Measurements from ENCODE around the gene NDUFAF4. TPM values are rescaled to one million over a fixed set of nuclear protein-coding genes. Genes with fewer than 3 reads are reported as not detected.

The NDUFAF4 gene
- total and polyA plus RNA-seq, 8 donors: 2.9 to 30.1 (median 11.0) TPM

DNA sequence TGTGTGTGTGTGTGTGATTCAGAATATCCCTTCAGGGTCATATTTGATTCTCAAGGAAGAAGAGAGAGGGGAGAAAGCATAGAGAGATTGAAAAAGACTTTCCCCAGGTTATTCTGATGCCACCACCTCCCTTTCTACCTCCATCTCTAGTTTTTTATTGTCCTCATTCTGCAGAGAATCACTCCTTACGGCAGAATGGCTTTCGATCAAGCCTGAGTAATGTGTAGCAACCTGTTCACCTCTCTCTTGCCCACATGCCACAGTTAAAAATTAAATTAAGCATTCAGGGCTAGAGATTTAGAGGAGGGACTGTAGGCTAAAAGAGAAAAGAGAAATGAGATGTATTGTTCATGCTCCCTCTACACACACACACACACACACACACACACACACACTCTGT, 45.0 kb upstream of the NDUFAF4 start:
- Histone ChIP-seq H3K27ac (no peak overlapping the region), H3K4me1 (no peaks in the 10 kb centered on the region), H3K4me3 (no peak overlapping the region), H3K27me3 (no peaks in the 10 kb centered on the region), H3K36me3 (no peaks in the 10 kb centered on the region), H3K9me3 (no peaks in the 10 kb centered on the region)
- TF ChIP-seq EP300 (IDR thresholded peaks at IDR 0.05) (no peak), POLR2AphosphoS5 (IDR thresholded peaks at IDR 0.05) (no peak), POLR2A (IDR thresholded peaks at IDR 0.05) (no peak)
- TF ChIP-seq, protein P1, sequence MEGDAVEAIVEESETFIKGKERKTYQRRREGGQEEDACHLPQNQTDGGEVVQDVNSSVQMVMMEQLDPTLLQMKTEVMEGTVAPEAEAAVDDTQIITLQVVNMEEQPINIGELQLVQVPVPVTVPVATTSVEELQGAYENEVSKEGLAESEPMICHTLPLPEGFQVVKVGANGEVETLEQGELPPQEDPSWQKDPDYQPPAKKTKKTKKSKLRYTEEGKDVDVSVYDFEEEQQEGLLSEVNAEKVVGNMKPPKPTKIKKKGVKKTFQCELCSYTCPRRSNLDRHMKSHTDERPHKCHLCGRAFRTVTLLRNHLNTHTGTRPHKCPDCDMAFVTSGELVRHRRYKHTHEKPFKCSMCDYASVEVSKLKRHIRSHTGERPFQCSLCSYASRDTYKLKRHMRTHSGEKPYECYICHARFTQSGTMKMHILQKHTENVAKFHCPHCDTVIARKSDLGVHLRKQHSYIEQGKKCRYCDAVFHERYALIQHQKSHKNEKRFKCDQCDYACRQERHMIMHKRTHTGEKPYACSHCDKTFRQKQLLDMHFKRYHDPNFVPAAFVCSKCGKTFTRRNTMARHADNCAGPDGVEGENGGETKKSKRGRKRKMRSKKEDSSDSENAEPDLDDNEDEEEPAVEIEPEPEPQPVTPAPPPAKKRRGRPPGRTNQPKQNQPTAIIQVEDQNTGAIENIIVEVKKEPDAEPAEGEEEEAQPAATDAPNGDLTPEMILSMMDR (IDR thresholded peaks at IDR 0.05): no peak
- DNase-seq: no peak
- WGBS, 5 donors: 88 to 92% (median 90%) methylated on average over 2 of the region's 2 CpGs
- intact Hi-C loops (cut with DNase I; ENCODE audit: low total_unique reads): no loop called here

- intact Hi-C loops (cut with DNase I; ENCODE audit: low total_unique reads): no loop called here
- TF ChIP-seq POLR2AphosphoS5 (IDR thresholded peaks at IDR 0.05) (no peak), EP300 (IDR thresholded peaks at IDR 0.05) (no peak), POLR2A (IDR thresholded peaks at IDR 0.05) (no peak)
- TF ChIP-seq, protein P1 (IDR thresholded peaks at IDR 0.05): no peak
- Histone ChIP-seq H3K4me1 (no peaks in the 10 kb centered on the region), H3K36me3 (no peaks in the 10 kb centered on the region), H3K4me3 (no peak overlapping the region), H3K9me3 (no peaks in the 10 kb centered on the region), H3K27ac (no peak overlapping the region), H3K27me3 (no peaks in the 10 kb centered on the region)
- no peak for DNase-seq
Measured at GRCh38 chr6:96940322-96940721, 42.6 kb upstream of the NDUFAF4 start.

DNA sequence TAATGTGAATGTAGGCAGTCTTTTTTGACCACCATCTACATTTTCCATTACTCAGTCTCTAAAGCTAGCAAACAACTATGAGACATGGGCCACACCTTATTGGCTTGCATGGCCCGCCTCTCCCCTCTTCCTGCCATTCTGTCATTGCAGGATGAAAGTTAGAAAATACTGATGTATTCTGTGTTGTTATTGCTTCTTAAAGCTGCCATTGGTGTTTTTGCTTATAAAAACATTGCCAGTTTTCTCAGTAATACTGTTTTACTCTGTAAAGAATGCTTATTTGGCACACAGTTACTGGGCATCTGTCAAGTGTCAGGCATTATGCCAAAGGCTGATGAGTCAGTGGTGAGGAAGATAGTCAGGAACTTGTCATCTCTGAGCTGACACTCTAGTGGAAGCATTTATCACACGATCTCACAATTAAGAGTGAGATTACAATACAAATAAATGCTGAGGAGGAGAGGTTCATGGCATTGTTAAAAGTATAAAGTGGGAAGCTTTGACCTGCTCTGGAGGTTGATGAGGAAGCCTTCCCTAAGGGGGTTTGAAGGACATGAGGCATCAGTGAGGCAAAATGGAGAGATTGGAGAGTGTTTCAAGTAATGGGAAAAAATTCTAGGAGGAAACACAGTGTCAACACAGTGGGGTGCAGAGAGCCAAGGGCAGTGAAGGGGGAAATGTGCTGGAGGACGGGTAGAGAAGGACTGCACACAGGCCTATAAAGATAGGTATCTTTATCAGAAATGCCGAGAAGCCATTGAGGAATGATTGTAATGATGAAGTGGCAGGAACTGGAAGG, 41.5 kb upstream of the NDUFAF4 start:
- DNase-seq: peak in 1 of 2 donors; percentile 28
- Histone ChIP-seq H3K27me3 (no peaks in the 10 kb centered on the region), H3K9me3 (no peaks in the 10 kb centered on the region), H3K27ac (no peak overlapping the region), H3K4me3 (no peak overlapping the region), H3K4me1 (no peaks in the 10 kb centered on the region), H3K36me3 (no peaks in the 10 kb centered on the region)
- 58 to 73% (median 68%) methylated on average over 4 of the region's 4 CpGs for WGBS, 5 donors
- intact Hi-C loops (cut with DNase I; ENCODE audit: low total_unique reads): no loop called here
- TF ChIP-seq POLR2AphosphoS5 (IDR thresholded peaks at IDR 0.05) (no peak), POLR2A (IDR thresholded peaks at IDR 0.05) (no peak), EP300 (IDR thresholded peaks at IDR 0.05) (no peak)
- TF ChIP-seq, protein P1 (IDR thresholded peaks at IDR 0.05): no peak

DNA sequence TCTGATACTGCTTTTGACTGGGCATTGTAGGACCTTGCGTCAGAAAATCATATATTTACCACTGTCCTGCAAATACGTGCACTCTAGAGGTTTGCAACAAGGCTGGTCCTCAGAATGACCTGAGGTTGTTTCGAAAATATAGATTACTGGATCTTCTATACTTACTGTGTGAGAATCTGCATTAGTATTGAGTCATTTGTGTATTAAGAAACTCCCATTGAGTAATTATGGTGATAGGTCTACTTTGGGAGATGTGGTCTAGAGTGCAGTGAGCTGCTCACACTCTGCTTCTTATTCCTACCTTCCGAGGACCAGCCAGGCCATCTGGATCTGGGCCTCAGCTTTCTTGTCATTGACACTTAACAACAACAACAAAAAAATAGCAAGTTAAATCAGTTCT, 36.4 kb upstream of the NDUFAF4 start:
- Histone ChIP-seq H3K36me3 (no peaks in the 10 kb centered on the region), H3K4me3 (no peak overlapping the region), H3K4me1 (no peaks in the 10 kb centered on the region), H3K9me3 (no peaks in the 10 kb centered on the region), H3K27me3 (no peaks in the 10 kb centered on the region), H3K27ac (no peak overlapping the region)
- intact Hi-C loops (cut with DNase I; ENCODE audit: low total_unique reads): no loop called here
- WGBS, 5 donors: 79 to 92% (median 90%) methylated on average over 4 of the region's 4 CpGs
- TF ChIP-seq POLR2AphosphoS5 (IDR thresholded peaks at IDR 0.05) (no peak), EP300 (IDR thresholded peaks at IDR 0.05) (no peak), POLR2A (IDR thresholded peaks at IDR 0.05) (no peak)
- TF ChIP-seq, protein P1 (IDR thresholded peaks at IDR 0.05): no peak
- DNase-seq: no peak

Data from stomach (tissue), 9 donors.